ENCODE measurements around the gene CARS1.

DNA sequence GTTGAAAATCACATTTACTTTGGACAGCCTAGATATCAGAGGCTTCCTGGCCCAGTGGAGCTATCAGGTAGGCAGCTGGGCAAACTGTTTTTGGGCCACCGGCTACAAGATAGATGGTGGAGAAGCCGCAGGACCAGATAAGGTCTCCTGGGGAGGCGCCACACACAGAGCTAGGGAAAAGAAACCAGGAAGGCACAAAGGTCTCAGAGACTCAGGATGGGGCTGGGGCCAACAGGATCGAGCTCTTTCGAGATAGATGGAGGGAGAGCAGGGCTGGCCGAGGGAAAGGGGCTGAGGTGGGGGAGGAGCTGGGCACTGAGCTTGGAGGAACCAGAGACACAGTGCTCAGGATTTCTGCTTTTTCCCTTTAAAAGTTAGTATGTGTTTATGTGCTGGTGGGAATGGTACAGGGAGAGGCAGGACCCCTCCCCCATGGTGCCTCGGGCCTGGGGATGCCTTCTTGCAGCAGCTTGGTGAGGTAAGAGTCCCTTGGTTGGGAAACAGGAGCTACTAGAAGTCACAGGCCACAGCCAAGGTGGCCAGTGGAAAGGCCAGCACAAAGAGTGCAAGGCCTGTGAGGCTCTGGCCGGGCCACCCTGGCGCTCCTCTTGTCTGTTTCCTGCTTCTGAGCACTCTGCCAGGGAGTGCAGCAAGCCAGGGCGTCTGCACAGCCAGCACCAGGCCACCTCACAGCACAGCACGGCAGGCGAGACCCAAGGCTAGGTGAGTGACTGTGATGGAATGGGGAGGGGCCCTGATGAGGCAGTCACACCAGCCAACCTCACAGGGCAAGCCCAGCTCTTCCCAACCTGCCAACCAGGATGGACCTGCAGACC is 53.6 kb downstream of the CARS1 start:
- TF ChIP-seq SP1 (IDR thresholded peaks at IDR 0.05) (no peak), BHLHE40 (IDR thresholded peaks at IDR 0.05; ENCODE audit: borderline replicate concordance) (no peak), L3MBTL2 (conservative IDR thresholded peaks at IDR 0.05) (no peak), ELF4 (IDR thresholded peaks at IDR 0.05) (no peak), CTBP1 (IDR thresholded peaks at IDR 0.05; ENCODE audit: borderline replicate concordance) (no peak), TARDBP (IDR thresholded peaks at IDR 0.05) (no peak), NFRKB (IDR thresholded peaks at IDR 0.05) (no peak), FOXM1 (IDR thresholded peaks at IDR 0.05; ENCODE audit: borderline replicate concordance) (no peak), FOXA1 (IDR thresholded peaks at IDR 0.05) (no peak), HDGF (IDR thresholded peaks at IDR 0.05; ENCODE audit: borderline replicate concordance) (no peak), ARNT (IDR thresholded peaks at IDR 0.05) (no peak), SUZ12 (IDR thresholded peaks at IDR 0.05) (no peak)
